ENCODE results near the gene MAPK8.
"Not testable (repeated sequence)": the region's sequence is repeated elsewhere in the genome, so short reads cannot be mapped to it uniquely, and the experiment has no call there.

MAPK8 gene

GRCh38 chr10:48306265-48306869 is at the start of gene MAPK8:
TSS of gene MAPK8 (plus strand) at chr10:48306677. CDS start at chr10:48401661, 94,984 bp downstream.
- DNase-seq, result peak; percentile 94

DNA sequence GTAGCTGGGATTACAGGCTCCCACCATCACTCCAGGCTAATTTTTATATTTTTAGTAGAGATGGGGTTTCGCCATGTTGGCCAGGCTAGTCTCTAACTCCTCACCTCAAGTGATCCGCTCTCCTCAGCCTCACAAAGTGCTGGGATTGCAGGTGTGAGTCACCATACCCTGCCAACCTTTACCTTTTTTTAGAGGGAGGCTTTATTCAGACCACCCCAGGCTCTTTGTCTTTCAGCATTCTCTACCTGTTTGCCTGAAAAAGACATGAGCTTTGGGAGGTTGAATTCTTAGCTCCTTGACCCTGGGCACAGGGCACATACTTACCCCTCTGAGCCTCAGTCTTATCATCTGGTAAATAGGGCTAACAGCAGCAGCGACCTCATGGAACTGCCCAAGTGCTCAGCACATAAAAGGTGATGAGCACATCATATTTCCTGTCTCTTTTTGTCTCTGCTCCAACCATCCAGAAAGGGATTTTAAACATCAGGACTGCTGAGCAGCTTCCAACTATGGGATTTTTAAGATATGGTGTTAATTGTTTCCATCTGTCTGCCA is 49.0 kb upstream of the MAPK8 start:
- DNase-seq, result no peak

DNA sequence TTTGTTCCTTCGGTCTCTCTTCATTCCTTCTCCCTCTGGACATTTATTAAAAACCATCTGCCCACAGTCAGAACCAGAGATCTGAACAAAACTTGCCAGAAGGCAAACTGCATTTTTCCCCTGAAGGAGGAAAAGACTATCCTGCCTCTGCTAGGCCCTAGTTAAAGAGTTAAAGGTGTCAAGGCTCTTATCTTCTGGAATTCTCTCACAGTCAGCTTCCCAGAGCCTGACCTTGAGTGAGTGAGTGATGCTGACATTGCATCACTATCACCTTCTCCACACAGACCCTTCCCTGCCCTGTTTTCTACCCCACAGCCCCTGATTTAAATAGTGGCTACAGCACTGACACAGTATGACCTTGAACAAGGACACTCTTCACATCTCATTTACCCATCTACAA is 48.4 kb upstream of the MAPK8 start:
- no peak for DNase-seq

DNA sequence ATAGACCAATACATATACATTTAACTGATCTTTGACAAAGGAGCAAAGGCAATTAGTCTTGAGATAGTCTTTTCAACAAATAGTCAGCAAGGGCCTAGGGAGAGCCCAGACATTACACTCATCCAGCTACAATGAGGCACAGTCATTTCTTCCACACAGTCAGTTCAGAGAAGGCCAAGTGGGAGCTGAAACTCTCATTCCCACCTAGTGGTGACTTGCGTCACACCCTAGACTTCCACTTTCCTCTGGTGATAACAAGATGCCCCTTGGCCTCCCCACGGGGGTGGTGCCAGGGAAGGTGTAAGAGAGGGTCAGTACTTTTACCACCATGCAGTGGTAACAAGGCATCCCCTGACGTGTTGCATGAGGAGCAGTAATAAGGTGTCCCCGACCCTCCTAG is 39.9 kb upstream of the MAPK8 start:
- DNase-seq, result no peak

DNA sequence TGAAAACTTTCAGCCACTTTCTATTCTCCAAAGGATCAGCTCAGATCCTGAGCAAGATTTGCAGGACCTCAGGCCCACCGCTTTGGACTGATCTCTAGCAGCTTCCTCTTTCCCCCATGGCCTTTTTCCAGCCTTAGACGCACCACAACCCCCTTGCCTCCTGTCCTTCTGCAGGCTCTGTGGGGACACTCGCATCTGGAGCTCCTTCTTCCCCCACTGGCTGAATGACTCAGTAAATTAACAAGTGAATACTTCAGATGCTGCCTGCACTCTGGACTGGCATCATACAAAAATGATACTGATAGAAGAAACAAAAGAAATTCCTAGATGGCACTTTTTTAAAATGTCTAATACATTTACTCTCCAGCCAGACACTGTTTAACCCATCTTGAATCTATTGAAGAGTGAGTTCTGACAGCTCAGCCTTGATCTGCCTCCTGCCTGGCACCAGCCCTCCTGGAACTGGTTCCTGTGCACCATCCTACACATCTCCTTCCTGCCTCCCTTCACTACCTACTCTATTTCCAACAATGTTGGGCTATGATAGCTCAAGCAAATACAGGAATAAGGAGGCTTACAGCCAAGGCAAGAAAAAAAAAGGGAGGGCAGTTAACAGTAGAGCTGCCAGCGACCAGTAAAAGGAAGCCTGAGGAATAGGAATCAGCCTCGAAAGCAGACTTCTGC is 35.3 kb upstream of the MAPK8 start:
- no peak for DNase-seq

GRCh38 chr10:48272682-48273081 is 33.8 kb upstream of the MAPK8 start:
- DNase-seq, result no peak

GRCh38 chr10:48273741-48274140 is 32.7 kb upstream of the MAPK8 start:
- DNase-seq, result no peak

- DNase-seq, result no peak
Measured at GRCh38 chr10:48274636-48275035, 31.8 kb upstream of the MAPK8 start, which contains the start of gene FRMPD2. TSS of gene FRMPD2 (minus strand) at chr10:48274696. CDS start at chr10:48274567, 129 bp downstream.

- no peak for DNase-seq
Measured at GRCh38 chr10:48277093-48277492, 29.4 kb upstream of the MAPK8 start.

DNA sequence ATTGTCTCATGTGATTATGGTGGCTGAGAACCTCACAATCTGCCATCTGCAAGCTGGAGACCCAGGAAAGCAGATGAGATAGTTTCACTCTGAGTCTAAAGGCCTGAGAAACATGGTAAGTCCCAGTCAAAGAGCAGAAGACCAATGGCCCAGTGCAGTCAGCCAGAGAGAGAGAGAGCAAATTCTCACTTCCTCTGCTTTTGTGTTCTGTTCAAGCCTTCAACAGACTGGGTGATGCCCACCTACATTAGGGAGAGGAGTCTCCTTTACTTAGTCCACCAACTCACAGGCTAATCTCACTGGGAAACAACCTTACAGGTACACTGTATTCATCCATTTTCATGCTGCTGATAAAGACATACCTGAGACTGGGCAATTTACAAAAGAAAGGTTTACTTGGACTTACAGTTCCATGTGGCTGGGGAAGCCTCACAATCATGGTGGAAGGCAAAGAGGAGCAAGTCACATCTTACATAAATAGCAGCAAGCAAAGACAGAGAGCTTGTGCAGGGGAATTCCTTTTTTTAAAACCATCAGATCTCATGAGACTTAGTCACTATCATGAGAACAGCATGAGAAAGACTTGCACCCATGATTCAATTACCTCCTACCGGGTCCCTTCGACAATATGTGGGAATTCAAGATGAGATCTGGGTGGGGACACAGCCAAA is 27.3 kb upstream of the MAPK8 start:
- peak; percentile 57 for DNase-seq

DNA sequence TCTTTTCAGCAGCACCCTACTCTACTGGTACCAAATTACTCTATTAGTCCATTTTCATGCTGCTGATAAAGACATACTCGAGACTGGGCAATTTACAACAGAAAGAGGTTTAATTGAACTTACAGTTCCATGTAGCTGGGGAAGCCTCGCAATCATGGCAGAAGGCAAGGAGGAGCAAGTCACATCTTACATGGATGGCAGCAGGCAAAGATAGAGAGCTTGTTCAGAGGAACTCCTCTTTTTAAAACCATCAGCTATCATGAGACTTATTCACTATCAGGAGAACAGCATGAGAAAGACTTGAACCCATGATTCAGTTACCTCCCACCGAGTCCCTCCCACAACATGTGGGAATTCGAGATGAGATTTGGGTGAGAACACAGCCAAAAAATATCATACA is 24.8 kb upstream of the MAPK8 start:
- not testable (repeated sequence) for DNase-seq

DNA sequence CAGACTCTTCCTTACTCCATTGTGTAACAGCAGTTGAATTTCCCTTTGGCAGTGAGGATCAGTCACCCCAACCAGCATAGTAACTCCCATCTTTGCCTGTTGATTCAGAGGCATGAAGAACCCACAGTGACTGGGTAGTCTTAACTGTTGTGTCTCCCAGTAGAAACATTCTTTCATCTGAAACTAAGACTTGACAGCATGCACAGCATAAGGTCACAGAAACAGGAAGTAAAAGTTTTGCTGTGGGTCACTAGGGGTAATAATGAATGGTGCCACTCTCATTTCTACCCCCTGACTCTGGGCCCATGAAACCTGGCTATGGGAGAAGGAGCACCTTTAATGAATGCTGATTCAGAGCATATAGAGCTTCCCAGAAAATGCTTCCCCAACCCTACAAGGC is 23.6 kb upstream of the MAPK8 start:
- peak; percentile 42 for DNase-seq

DNA sequence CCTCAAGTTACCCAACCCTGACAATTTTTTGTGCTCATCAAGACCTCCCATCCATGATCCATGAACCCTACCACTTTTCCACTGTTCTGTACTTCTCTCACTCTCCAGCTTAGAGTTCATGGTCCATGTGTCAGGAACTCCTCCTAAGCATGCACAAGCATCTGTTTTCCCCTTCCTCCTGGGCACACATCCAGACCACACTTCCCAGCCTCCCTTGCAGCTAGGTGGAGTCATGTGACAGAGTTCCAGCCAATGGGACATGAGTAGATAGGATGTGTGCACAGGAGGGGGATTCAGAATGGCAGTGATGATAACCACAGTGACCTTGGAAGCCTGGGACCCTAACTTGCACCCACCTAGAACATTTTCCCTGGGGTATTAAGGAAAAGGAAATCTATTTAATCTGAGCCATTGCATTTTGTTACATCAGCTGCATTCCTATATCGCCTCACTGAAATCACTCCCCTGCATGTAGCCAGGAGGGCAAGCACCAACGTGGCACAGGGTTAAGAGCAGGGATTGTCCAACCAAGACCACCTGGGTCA is 22.4 kb upstream of the MAPK8 start:
- DNase-seq, result no peak

DNA sequence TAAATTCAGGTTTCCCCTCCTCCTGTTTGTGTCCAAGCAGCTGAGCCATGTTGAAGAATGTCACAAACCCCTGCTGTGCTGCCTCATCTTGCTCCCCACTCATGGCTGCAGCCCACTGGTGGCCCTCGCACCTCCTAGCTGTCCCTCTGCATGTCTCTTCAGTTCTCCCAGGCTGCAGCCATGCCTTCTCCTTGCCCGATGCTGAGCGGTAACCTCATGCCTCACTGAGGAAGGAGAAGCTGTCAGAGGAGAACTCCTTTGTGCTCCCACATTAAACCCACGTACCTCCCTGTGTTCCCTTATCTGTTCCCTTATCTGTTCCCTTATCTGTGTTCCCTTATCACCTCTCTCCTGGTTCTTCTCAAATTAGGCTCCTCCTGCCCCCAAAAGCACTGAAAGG is 21.7 kb upstream of the MAPK8 start:
- DNase-seq, result no peak

DNA sequence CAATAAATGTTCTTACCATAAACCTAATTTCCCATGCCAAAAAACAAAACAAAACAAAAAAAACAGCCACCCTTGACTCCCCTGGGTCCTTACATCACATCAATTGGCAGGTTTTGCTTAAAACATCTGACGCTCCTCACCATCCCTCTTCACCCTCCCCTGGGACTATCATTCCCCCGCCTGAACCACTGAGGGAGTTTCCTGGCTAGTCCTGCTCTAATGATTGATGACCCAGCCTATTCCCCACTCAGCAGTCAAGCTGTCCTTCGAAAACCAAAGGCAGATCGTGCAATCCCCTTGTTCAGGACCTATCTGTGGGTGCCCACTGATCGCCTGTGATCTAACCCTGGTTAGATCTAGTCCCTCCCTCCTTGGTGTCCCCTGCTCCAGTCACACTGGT is 20.8 kb upstream of the MAPK8 start:
- no peak for DNase-seq

DNA sequence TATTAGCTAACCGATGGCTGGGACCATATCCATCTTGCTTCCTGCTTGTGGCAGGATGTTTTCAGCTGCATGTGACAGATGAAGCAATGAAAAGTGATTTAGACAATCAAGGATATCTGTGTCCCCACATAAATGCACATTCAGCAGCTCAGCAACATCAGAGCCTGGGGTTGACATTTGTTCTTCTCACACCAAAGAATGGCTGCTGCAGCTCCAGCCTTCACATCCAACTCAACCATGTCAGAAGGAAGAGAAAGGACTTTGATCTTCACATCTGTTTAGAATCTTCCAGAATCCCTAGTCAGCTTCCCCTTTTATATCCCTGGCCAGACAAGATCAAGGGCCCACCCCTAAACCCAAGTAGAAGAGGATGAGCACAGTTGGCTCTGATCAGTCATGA is 20.1 kb upstream of the MAPK8 start:
- no peak for DNase-seq

DNA sequence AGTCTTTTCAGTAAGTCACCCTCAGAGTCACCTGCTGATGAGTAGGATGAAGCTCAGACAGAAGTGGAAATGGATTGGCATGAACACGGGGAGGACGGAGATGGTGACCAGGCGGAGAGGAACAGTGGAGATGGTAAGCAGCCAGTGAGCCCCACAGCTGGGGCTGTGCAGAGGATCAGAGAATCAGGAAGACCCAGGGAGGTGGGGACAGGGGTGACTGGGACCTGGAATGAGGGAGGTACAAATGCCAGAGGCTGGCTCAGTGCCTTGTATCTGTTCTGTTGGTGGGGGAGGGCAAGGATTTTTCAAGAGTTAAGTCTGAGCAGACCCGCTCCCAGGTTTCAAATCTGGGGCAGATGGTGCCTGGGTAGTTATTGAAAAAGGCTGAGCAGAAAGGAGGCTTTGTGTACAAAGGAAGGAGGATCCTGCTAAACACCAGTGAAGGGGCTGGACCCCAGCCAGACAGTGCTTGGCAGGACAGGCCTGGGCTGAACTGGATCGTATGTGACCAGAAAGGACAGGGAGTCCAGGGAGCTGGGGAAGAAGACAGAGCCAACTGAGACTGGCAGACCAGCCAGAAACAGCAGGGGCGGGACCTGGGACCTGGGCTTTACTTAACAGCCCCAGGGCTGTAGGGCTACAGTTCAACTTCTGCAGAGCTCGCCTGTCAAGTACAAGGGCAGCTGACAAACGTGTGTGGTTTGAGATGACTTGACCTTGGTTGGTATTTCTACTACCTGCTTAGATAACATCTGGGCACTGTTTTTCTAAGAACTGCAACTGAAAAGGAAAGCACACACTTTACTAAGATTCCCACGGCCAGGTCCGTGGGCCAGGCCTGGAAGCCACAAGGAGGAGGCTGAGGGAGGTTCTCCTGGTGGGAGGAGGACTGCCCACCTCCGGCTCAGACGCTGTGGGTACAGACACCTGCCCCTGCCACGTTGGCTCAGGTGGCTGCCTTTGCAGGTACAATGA is 18.8 kb upstream of the MAPK8 start:
- DNase-seq, result no peak

- DNase-seq, result no peak
Measured at GRCh38 chr10:48288661-48289060, 17.8 kb upstream of the MAPK8 start.

DNA sequence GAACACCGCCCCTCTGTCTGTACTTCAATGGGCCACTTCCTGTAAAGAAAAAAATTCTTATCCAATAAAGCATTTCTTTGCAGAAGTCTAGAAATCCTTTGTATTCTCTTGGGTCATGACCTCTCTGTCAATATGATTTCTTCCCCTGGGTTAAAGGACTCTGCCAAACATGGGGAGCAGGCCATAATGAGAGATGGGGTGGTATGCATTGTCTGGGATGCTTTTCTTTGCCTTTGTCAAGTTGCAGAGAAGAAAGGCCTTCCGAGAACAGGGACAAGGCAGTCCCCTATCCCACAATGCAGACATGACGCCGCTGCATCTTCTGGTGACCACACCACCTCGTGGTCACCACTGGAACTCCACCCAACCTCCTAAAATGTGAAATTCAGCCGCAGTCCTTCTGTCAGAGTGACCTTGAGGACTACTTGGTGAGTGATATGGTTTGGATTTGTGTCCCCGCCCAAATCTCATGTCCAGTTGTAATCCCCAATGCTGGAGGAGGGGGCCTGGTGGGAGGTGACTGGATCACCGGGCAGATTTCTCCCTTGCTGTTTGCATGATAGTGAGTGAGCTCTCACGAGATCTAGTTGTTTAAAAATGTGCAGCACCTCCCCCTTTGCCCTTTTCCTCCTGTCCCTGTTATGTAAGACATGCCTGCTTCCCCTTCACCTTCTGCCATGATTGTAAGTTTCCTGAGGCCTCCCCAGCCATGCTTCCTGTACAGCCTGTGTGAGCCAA is 16.8 kb upstream of the MAPK8 start:
- DNase-seq, result peak; percentile 50

- DNase-seq, result no peak
Measured at GRCh38 chr10:48290286-48290685, 16.2 kb upstream of the MAPK8 start.

- no peak for DNase-seq
Measured at GRCh38 chr10:48291190-48291589, 15.3 kb upstream of the MAPK8 start.

DNA sequence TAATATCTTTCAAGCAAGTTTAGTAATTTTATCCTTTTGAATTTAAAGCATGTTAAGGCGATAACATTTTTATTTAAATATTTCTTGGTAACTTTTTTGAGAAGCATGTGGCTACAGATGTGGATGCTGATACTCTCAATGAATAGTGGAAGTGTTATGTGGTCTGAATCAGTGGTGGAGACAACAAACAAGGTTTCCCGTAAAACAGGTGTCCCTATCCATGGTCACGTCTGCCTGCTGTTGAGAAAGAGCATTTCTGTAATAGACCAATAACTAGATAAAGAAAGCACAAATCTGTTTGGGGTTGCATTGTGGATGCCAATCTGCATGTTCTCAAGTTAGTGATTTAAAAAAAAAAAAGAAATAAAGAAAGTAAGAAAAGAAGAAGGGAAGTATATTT is 13.9 kb upstream of the MAPK8 start:
- DNase-seq, result no peak
